Vagina (tissue), 2 donors: ENCODE results near the gene RICTOR.

Source experiments
- CTCF ChIP-seq, 3 experiments: fragments of 450-650 bp in 2 of 3; fragments of 200-600 bp in 1 of 3; sonication (generic) in 1 of 3; IDR thresholded peaks; one replicate each; pipeline ENCODE4 v1.5.1; 2017 to 2019; ENCODE audit warnings: antibody characterized with exemption in 3 of 3, mild to moderate bottlenecking in 2 of 3, moderate library complexity in 2 of 3
- POLR2A ChIP-seq, 2 donors: fragments of 450-650 bp; IDR thresholded peaks; one replicate each; pipeline ENCODE4 v1.6.1; 2017; ENCODE audit warnings: antibody characterized with exemption in 2 of 2, mild to moderate bottlenecking in 2 of 2, moderate library complexity in 2 of 2

- TF ChIP-seq CTCF (IDR thresholded peaks at IDR 0.05) (no peak), POLR2A (IDR thresholded peaks at IDR 0.05) (no peak)
Observed at GRCh38 chr5:39009981-39010380, 64.2 kb downstream of the RICTOR start.
